AG04450 (cell line): ENCODE data around the gene SLC25A12. TPM values are rescaled to one million over a fixed set of nuclear protein-coding genes. Genes with fewer than 3 reads are reported as not detected.

Source experiments
- CTCF ChIA-PET: fragments of 300-600, 350-600 bp; formaldehyde crosslinking; extraction: SDS; loops from one replicate; lab custom pipeline; 2022; ENCODE audit warnings: antibody characterized with exemption, inconsistent platforms; lab: Charles Lee
- POLR2A ChIA-PET: fragments of 350-600 bp; formaldehyde crosslinking; extraction: SDS; loops from one replicate; lab custom pipeline; 2021; ENCODE audit warnings: antibody characterized with exemption, inconsistent platforms; lab: Yijun Ruan, JAX
- DNase-seq: peaks from one replicate; pipeline ENCODE4 v3.0.0-alpha.2; 2011; ENCODE audit warnings: low read depth, low spot score
- H3K27ac ChIP-seq: one replicate; pipeline ENCODE4 v1.5.1; 2012; ENCODE audit warnings: low read depth, low read length, control low read depth
- H3K27me3 ChIP-seq: one replicate; pipeline ENCODE4 v1.6.0; 2012; ENCODE audit warnings: low read length; ENCODE audit not compliant: control insufficient read depth, insufficient read depth
- H3K4me3 ChIP-seq: 2 replicates; pipeline ENCODE4 v1.5.1; 2011; ENCODE audit warnings: mild to moderate bottlenecking, low read depth, low read length, control low read depth
- H3K9me3 ChIP-seq: 2 replicates; pipeline ENCODE4 v1.5.1; 2012; ENCODE audit warnings: low read length; ENCODE audit not compliant: control insufficient read depth, insufficient read depth
- polyA plus RNA-seq: library from polyadenylated mRNA; depleted of rRNA; stranded (reverse); fragments of >200 nt; gene quantifications from 2 replicates; pipeline ENCODE4 v1.2.3, GENCODE V29; 2011
- TF ChIP-seq, protein P1 (sequence below): IDR thresholded peaks from 2 replicates; pipeline ENCODE4 v1.5.1; 2011; ENCODE audit warnings: low read depth, low read length, control low read depth, inconsistent platforms

SLC25A12 gene
- polyA plus RNA-seq, 1 experiment, result 27.3 TPM

GRCh38 chr2:171852366-171852888, 41.6 kb downstream of the SLC25A12 start:
- POLR2A ChIA-PET, result no interaction called here
- Histone ChIP-seq H3K9me3 (no peaks in the 10 kb centered on the region), H3K27ac (no peak overlapping the region), H3K27me3 (no peaks in the 10 kb centered on the region), H3K4me3 (no peak overlapping the region)
- CTCF ChIA-PET, result no interaction called here
- TF ChIP-seq, protein P1, sequence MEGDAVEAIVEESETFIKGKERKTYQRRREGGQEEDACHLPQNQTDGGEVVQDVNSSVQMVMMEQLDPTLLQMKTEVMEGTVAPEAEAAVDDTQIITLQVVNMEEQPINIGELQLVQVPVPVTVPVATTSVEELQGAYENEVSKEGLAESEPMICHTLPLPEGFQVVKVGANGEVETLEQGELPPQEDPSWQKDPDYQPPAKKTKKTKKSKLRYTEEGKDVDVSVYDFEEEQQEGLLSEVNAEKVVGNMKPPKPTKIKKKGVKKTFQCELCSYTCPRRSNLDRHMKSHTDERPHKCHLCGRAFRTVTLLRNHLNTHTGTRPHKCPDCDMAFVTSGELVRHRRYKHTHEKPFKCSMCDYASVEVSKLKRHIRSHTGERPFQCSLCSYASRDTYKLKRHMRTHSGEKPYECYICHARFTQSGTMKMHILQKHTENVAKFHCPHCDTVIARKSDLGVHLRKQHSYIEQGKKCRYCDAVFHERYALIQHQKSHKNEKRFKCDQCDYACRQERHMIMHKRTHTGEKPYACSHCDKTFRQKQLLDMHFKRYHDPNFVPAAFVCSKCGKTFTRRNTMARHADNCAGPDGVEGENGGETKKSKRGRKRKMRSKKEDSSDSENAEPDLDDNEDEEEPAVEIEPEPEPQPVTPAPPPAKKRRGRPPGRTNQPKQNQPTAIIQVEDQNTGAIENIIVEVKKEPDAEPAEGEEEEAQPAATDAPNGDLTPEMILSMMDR, result no peak
- DNase-seq, result no peak

DNA sequence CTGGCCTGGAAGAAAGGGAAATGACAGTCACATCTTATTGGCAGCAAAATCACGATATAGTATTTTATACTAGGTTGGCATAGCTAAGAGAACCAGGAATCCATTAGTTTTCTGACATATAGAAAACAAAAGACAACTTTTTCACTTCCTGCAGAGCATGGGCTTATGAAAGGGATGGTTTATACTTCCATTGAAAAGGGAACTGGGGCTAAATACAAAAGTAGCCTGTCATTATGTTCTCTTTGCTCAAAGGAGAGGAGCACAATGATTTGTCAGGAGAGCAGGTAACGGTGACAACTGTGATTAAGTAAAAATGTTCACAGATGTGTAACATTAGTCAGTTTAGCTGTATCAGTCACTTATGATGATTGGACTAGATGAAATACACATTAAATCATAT, 46.4 kb downstream of the SLC25A12 start:
- no peak for DNase-seq
- ChIA-PET CTCF (no interaction called here), POLR2A (no interaction called here)
- H3K27me3 ChIP-seq, result no peaks in the 10 kb centered on the region
- H3K9me3 ChIP-seq, result no peaks in the 10 kb centered on the region
- H3K27ac ChIP-seq, result no peak overlapping the region
- TF ChIP-seq, protein P1, result no peak
- H3K4me3 ChIP-seq, result no peak overlapping the region

DNA sequence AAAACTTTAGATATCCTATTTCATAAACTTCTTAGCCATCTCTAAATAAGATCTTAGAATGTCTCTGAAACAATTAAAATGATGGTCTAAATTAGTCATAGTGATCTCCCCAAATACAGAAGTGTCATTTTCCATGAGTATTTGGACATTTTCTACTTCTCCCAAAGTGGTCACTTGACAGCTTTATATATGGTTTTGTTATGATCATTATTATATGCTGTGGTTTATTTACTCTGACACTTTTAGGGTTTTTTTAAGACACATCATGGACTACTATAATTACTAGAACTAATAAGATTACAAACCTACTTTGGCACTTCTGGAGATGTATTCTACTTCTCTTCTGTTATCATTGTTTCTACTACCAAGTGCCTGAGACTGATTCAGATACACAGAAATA, 47.1 kb downstream of the SLC25A12 start:
- Histone ChIP-seq H3K27ac (no peak overlapping the region), H3K9me3 (no peaks in the 10 kb centered on the region), H3K4me3 (no peak overlapping the region), H3K27me3 (no peaks in the 10 kb centered on the region)
- TF ChIP-seq, protein P1, result no peak
- POLR2A ChIA-PET, result no interaction called here
- CTCF ChIA-PET, result no interaction called here
- DNase-seq, result no peak

GRCh38 chr2:171841996-171842395, 52.0 kb downstream of the SLC25A12 start:
- no peak for DNase-seq
- POLR2A ChIA-PET, result no interaction called here
- no peak overlapping the region for H3K4me3 ChIP-seq
- TF ChIP-seq, protein P1, result no peak
- no peaks in the 10 kb centered on the region for H3K9me3 ChIP-seq
- H3K27ac ChIP-seq, result no peak overlapping the region
- no peaks in the 10 kb centered on the region for H3K27me3 ChIP-seq
- CTCF ChIA-PET, result no interaction called here

GRCh38 chr2:171837736-171838135, 56.3 kb downstream of the SLC25A12 start:
- TF ChIP-seq, protein P1, result no peak
- no peak for DNase-seq
- POLR2A ChIA-PET, result no interaction called here
- no peaks in the 10 kb centered on the region for H3K27me3 ChIP-seq
- no peaks in the 10 kb centered on the region for H3K9me3 ChIP-seq
- H3K4me3 ChIP-seq, result no peak overlapping the region
- H3K27ac ChIP-seq, result no peak overlapping the region
- CTCF ChIA-PET, result no interaction called here
